ENCODE data around the gene OSBP2.

DNA sequence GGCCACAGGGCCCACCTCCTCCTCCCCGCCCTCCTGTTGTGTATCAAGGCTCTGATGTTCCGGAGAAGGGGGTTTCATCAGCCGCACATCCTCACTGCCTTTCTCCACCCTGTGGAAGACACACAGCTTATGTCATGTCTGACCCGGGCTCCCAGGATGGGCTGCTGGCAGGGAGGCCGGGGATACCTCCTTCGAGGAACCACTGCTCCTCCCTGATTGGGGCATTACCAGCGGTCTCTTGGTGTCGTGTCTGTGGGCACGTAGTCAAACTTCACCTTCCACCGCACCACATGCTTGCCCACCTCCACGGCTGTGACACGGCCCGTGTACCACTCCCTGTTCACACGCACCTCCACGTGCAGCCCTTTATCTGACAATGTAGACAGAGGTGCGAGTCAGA, 238.0 kb downstream of the OSBP2 start:
- TF ChIP-seq, protein P1, sequence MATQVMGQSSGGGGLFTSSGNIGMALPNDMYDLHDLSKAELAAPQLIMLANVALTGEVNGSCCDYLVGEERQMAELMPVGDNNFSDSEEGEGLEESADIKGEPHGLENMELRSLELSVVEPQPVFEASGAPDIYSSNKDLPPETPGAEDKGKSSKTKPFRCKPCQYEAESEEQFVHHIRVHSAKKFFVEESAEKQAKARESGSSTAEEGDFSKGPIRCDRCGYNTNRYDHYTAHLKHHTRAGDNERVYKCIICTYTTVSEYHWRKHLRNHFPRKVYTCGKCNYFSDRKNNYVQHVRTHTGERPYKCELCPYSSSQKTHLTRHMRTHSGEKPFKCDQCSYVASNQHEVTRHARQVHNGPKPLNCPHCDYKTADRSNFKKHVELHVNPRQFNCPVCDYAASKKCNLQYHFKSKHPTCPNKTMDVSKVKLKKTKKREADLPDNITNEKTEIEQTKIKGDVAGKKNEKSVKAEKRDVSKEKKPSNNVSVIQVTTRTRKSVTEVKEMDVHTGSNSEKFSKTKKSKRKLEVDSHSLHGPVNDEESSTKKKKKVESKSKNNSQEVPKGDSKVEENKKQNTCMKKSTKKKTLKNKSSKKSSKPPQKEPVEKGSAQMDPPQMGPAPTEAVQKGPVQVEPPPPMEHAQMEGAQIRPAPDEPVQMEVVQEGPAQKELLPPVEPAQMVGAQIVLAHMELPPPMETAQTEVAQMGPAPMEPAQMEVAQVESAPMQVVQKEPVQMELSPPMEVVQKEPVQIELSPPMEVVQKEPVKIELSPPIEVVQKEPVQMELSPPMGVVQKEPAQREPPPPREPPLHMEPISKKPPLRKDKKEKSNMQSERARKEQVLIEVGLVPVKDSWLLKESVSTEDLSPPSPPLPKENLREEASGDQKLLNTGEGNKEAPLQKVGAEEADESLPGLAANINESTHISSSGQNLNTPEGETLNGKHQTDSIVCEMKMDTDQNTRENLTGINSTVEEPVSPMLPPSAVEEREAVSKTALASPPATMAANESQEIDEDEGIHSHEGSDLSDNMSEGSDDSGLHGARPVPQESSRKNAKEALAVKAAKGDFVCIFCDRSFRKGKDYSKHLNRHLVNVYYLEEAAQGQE (IDR thresholded peaks at IDR 0.05; ENCODE audit: insufficient read depth in 1 of 2, low read depth in 2 of 2, low read length in 2 of 2): no peak
- no peak for TF ChIP-seq TAF1 (IDR thresholded peaks at IDR 0.05; ENCODE audit: borderline replicate concordance, insufficient read depth, low read length)
- no peak for TF ChIP-seq POLR2AphosphoS5 (IDR thresholded peaks at IDR 0.05; ENCODE audit: low read depth, low read length)
- TF ChIP-seq SIN3A (IDR thresholded peaks at IDR 0.05; ENCODE audit: borderline replicate concordance, insufficient read depth, low read length): no peak
- no peak for TF ChIP-seq FOXP2 (optimal IDR thresholded peaks at IDR 0.05; ENCODE audit: borderline replicate concordance, extremely low read depth, extremely low read length, insufficient read depth)

All from PFSK-1 (cell line).